ENCODE measurements around the gene ZBTB43. TPM values are rescaled to one million over a fixed set of nuclear protein-coding genes. Genes with fewer than 3 reads are reported as not detected.

ZBTB43 gene, protein sequence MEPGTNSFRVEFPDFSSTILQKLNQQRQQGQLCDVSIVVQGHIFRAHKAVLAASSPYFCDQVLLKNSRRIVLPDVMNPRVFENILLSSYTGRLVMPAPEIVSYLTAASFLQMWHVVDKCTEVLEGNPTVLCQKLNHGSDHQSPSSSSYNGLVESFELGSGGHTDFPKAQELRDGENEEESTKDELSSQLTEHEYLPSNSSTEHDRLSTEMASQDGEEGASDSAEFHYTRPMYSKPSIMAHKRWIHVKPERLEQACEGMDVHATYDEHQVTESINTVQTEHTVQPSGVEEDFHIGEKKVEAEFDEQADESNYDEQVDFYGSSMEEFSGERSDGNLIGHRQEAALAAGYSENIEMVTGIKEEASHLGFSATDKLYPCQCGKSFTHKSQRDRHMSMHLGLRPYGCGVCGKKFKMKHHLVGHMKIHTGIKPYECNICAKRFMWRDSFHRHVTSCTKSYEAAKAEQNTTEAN
- 7.0 TPM for polyA plus RNA-seq (2013, experiment 1 of 2)
- polyA plus RNA-seq (2013, experiment 2 of 2): 5.8 TPM

DNA sequence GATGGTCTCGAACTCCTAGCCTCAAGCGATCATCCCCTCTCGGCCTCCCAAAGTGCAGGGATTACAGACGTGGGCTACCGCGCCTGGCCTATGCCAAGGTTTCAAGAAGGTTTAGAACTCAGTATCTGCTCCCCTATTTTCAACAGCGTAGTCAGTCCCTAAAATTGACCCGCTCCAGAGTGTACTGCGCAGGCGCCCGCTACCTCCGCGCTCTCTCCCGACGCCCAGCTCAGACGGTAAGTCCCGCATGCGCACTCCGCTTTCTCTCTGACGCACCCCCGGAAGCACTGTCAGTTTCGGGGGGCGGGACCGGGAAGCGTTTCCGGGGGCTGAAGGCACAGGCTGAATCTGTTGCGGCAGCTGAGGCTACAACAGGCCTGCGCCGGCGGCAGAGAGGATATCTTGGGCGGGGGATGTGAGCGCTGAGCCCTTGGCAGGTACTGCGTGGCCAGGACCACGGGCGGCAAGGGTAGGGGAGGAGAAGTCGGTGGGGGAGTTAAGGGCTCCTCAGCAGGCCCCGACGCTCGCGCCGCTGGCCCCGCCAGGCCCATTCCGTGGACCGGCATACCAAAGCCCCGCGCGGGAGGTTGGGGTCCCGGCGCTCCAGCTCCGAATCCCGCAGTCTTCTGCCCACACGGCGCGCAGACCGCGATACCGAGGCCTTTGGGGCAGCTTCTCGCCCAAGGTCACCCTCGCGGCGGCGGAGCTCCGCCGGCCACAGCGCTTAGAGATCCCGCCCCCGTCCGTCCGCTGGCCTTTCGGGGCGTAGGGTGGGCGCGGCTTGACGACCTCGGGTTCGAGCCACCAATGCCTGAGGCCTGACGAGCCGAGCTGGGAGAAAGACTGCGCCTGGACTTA lies at the start of gene ZBTB43:
TSS of gene ZBTB43 (plus strand) at position 345 of the 858 bp plus-strand sequence. CDS start 27,470 bp downstream, outside the sequence.
- no peaks in the 10 kb centered on the region for H3K9me3 ChIP-seq (ENCODE audit: control insufficient read depth, low read length)
- H3K36me3 ChIP-seq (ENCODE audit: control insufficient read depth, insufficient read depth, low read length): peaks cover 16% of the 10 kb centered on the region
- H3K27ac ChIP-seq (ENCODE audit: low read depth, low read length, severe bottlenecking): peak within 1 kb of the TSS; percentile 79
- H3K4me1 ChIP-seq (ENCODE audit: control insufficient read depth, insufficient read depth, low read length, poor library complexity, severe bottlenecking): peaks cover 7% of the 10 kb centered on the region
- H3K4me3 ChIP-seq (ENCODE audit: extremely low read depth, insufficient read depth, low read length, poor library complexity, severe bottlenecking): peak within 1 kb of the TSS; percentile 89
- WGBS, 2 experiments (ENCODE audit: insufficient coverage in 2 of 2): 3 to 4% methylated on average over 72 to 74 of the region's 79 CpGs

- H3K4me3 ChIP-seq (ENCODE audit: extremely low read depth, insufficient read depth, low read length, poor library complexity, severe bottlenecking): no peak overlapping the region
- no peaks in the 10 kb centered on the region for H3K9me3 ChIP-seq (ENCODE audit: control insufficient read depth, low read length)
- H3K4me1 ChIP-seq (ENCODE audit: control insufficient read depth, insufficient read depth, low read length, poor library complexity, severe bottlenecking): no peaks in the 10 kb centered on the region
- no peaks in the 10 kb centered on the region for H3K36me3 ChIP-seq (ENCODE audit: control insufficient read depth, insufficient read depth, low read length)
- 90 to 94% methylated on average over 13 to 14 of the region's 19 CpGs for WGBS, 2 experiments (ENCODE audit: insufficient coverage in 2 of 2)
- no peak overlapping the region for H3K27ac ChIP-seq (ENCODE audit: low read depth, low read length, severe bottlenecking)
These were observed 49.4 kb upstream of the ZBTB43 start for GRCh38 chr9:126755317-126755875.

DNA sequence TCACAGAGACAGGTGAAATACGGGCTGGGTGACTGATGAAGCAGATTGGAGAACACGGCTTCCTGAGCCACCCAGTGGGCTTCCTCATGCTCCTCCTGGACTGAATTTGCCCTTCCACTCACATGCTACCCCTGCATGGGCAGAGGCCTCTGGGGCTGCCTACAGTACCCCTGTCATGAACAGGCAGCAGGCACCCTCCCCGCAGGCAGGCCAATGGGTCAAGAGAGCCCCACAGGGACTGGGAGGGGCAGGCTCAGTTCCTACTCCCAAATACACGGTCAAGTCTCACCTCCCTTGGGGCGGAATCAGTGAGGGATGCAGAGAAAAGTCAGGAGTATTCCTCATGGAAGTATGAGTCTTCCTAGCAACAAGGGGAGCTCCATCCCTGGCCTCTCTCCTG lies 48.6 kb upstream of the ZBTB43 start:
- 78 to 85% methylated on average over 3 to 5 of the region's 5 CpGs for WGBS, 2 experiments (ENCODE audit: insufficient coverage in 2 of 2)
- Histone ChIP-seq H3K4me1 (ENCODE audit: control insufficient read depth, insufficient read depth, low read length, poor library complexity, severe bottlenecking) (no peaks in the 10 kb centered on the region), H3K9me3 (ENCODE audit: control insufficient read depth, low read length) (no peaks in the 10 kb centered on the region), H3K36me3 (ENCODE audit: control insufficient read depth, insufficient read depth, low read length) (no peaks in the 10 kb centered on the region), H3K4me3 (ENCODE audit: extremely low read depth, insufficient read depth, low read length, poor library complexity, severe bottlenecking) (no peak overlapping the region), H3K27ac (ENCODE audit: low read depth, low read length, severe bottlenecking) (no peak overlapping the region)

DNA sequence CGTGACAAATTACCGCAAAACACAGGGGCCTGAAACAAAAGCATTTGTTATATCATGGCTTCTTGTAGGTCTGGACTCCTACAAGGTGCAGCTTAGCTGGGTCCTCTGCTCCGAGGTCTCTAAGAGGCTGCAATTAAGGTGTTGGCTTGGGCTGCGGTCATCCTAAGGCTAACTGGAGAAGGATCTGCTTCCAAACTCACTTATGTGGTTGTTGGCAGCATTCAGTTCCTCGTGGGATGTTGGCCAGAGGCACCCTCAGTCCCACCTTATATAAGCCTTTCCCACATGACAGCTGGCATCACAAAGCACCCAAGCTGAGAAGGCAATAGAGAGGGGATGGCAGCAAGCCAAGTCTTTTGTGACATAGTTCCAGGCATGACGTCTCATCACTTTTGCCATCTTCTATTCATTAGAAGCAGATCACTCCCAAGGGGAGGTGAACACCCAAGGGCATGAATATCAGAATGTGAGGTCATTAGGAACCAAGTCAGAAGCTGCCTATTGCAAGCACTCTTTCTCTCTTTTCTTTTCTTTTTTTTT lies 47.9 kb upstream of the ZBTB43 start:
- no peaks in the 10 kb centered on the region for H3K9me3 ChIP-seq (ENCODE audit: control insufficient read depth, low read length)
- H3K36me3 ChIP-seq (ENCODE audit: control insufficient read depth, insufficient read depth, low read length): no peaks in the 10 kb centered on the region
- H3K27ac ChIP-seq (ENCODE audit: low read depth, low read length, severe bottlenecking): no peak overlapping the region
- 88 to 100% methylated on average over 4 to 5 of the region's 6 CpGs for WGBS, 2 experiments (ENCODE audit: insufficient coverage in 2 of 2)
- H3K4me3 ChIP-seq (ENCODE audit: extremely low read depth, insufficient read depth, low read length, poor library complexity, severe bottlenecking): no peak overlapping the region
- H3K4me1 ChIP-seq (ENCODE audit: control insufficient read depth, insufficient read depth, low read length, poor library complexity, severe bottlenecking): no peaks in the 10 kb centered on the region

- Histone ChIP-seq H3K27ac (ENCODE audit: low read depth, low read length, severe bottlenecking) (no peak overlapping the region), H3K4me3 (ENCODE audit: extremely low read depth, insufficient read depth, low read length, poor library complexity, severe bottlenecking) (no peak overlapping the region), H3K4me1 (ENCODE audit: control insufficient read depth, insufficient read depth, low read length, poor library complexity, severe bottlenecking) (no peaks in the 10 kb centered on the region), H3K9me3 (ENCODE audit: control insufficient read depth, low read length) (no peaks in the 10 kb centered on the region), H3K36me3 (ENCODE audit: control insufficient read depth, insufficient read depth, low read length) (no peaks in the 10 kb centered on the region)
- 82 to 96% methylated on average over 3 to 4 of the region's 7 CpGs for WGBS, 2 experiments (ENCODE audit: insufficient coverage in 2 of 2)
These were observed 45.8 kb upstream of the ZBTB43 start for GRCh38 chr9:126758916-126759585.

DNA sequence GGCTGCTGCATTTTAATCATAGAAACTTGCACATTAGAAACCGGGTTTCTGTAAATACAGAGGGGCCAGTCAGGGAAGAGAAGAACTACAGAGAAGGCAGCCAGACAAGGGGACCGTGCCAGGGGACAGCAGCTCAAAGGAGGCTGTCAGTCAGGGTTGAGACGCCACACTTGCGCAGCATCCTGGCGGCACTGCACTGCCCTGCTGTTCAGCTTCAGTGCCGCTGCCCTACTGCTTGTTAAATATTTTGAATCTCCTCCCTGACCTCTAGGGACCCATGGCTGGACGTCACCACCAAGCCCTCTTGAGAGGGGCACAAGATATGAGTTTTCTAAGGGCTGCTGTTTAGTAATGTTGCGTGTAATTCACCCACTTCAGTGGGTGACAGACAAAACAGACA lies 43.6 kb upstream of the ZBTB43 start:
- H3K9me3 ChIP-seq (ENCODE audit: control insufficient read depth, low read length): no peaks in the 10 kb centered on the region
- 84 to 85% methylated on average over 7 to 8 of the region's 8 CpGs for WGBS, 2 experiments (ENCODE audit: insufficient coverage in 2 of 2)
- H3K27ac ChIP-seq (ENCODE audit: low read depth, low read length, severe bottlenecking): no peak overlapping the region
- H3K4me3 ChIP-seq (ENCODE audit: extremely low read depth, insufficient read depth, low read length, poor library complexity, severe bottlenecking): no peak overlapping the region
- no peaks in the 10 kb centered on the region for H3K36me3 ChIP-seq (ENCODE audit: control insufficient read depth, insufficient read depth, low read length)
- H3K4me1 ChIP-seq (ENCODE audit: control insufficient read depth, insufficient read depth, low read length, poor library complexity, severe bottlenecking): no peaks in the 10 kb centered on the region

GRCh38 chr9:126763130-126763764 lies 41.6 kb upstream of the ZBTB43 start:
- 89 to 94% methylated on average over 5 of the region's 7 CpGs for WGBS, 2 experiments (ENCODE audit: insufficient coverage in 2 of 2)
- H3K4me3 ChIP-seq (ENCODE audit: extremely low read depth, insufficient read depth, low read length, poor library complexity, severe bottlenecking): no peak overlapping the region

GRCh38 chr9:126773004-126773607 lies 31.7 kb upstream of the ZBTB43 start:
- Histone ChIP-seq H3K36me3 (ENCODE audit: control insufficient read depth, insufficient read depth, low read length) (no peaks in the 10 kb centered on the region), H3K4me3 (ENCODE audit: extremely low read depth, insufficient read depth, low read length, poor library complexity, severe bottlenecking) (no peak overlapping the region), H3K4me1 (ENCODE audit: control insufficient read depth, insufficient read depth, low read length, poor library complexity, severe bottlenecking) (no peaks in the 10 kb centered on the region), H3K27ac (ENCODE audit: low read depth, low read length, severe bottlenecking) (no peak overlapping the region), H3K9me3 (ENCODE audit: control insufficient read depth, low read length) (no peaks in the 10 kb centered on the region)
- WGBS, 2 experiments (ENCODE audit: insufficient coverage in 2 of 2): 63 to 68% methylated on average over 12 of the region's 14 CpGs

More at GRCh38 chr9:126763130-126763764, 41.6 kb upstream of the ZBTB43 start:
- H3K4me1 ChIP-seq (ENCODE audit: control insufficient read depth, insufficient read depth, low read length, poor library complexity, severe bottlenecking): no peaks in the 10 kb centered on the region
- no peaks in the 10 kb centered on the region for H3K36me3 ChIP-seq (ENCODE audit: control insufficient read depth, insufficient read depth, low read length)
- H3K9me3 ChIP-seq (ENCODE audit: control insufficient read depth, low read length): no peaks in the 10 kb centered on the region
- H3K27ac ChIP-seq (ENCODE audit: low read depth, low read length, severe bottlenecking): no peak overlapping the region

GRCh38 chr9:126775926-126776325 lies 28.9 kb upstream of the ZBTB43 start:
- Histone ChIP-seq H3K9me3 (ENCODE audit: control insufficient read depth, low read length) (no peaks in the 10 kb centered on the region), H3K36me3 (ENCODE audit: control insufficient read depth, insufficient read depth, low read length) (no peaks in the 10 kb centered on the region), H3K4me3 (ENCODE audit: extremely low read depth, insufficient read depth, low read length, poor library complexity, severe bottlenecking) (no peak overlapping the region), H3K4me1 (ENCODE audit: control insufficient read depth, insufficient read depth, low read length, poor library complexity, severe bottlenecking) (no peaks in the 10 kb centered on the region), H3K27ac (ENCODE audit: low read depth, low read length, severe bottlenecking) (no peak overlapping the region)
- 100% methylated on average over 1 to 2 of the region's 5 CpGs for WGBS, 2 experiments (ENCODE audit: insufficient coverage in 2 of 2)
